GM18505 (cell line): ENCODE measurements around the gene CCDC186.

ENCODE experiments used
- ATAC-seq: cut with Tn5 transposase; IDR thresholded peaks from one replicate; pipeline ENCODE4 v1.9.1; 2021; ENCODE audit not compliant: unreplicated experiment
- POLR2A ChIP-seq: IDR thresholded peaks from 4 replicates; pipeline ENCODE4 v1.6.1; 2011; ENCODE audit warnings: borderline replicate concordance; ENCODE audit not compliant: insufficient read depth, insufficient read length; ENCODE audit errors: extremely low read depth

CCDC186 gene

DNA sequence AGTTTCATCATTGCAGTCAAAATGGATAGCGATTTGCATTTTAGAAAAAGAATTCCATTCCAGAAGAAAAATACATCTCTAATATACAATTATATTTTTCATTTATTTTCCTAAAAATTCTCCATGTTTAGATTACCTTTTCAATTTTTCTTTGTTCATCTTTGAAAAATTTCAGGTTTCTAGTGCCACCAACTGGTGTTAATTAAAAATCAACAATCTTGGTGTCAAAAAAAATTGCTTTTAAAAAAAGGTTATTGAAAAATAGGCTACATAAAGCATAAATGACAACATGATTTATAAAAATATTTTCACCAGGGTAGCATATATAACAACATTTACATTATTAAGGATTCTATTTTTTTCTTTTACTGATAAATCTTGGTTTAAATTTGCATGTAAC, 53.0 kb downstream of the CCDC186 start:
- no peak for ATAC-seq
- no peak for TF ChIP-seq POLR2A

DNA sequence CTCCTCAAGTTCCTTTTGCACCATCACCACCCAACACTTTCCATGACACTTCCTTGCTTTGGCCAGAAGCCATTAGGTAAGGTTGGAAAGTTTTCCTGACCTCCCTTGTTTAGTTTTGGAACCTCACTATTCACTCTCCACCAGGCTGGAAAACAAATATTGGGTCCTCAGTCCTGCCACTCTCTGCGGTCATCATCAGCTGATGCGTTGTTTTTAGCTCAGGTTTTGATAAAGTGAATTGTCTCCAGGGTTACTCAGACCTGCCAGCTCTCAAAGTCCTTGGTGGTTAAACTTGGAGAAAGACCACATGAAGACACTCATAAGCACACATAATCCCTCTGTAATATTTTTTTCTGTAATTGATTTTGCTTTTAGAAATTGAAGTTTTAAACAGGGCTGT, 55.5 kb downstream of the CCDC186 start:
- no peak for TF ChIP-seq POLR2A
- no peak for ATAC-seq

DNA sequence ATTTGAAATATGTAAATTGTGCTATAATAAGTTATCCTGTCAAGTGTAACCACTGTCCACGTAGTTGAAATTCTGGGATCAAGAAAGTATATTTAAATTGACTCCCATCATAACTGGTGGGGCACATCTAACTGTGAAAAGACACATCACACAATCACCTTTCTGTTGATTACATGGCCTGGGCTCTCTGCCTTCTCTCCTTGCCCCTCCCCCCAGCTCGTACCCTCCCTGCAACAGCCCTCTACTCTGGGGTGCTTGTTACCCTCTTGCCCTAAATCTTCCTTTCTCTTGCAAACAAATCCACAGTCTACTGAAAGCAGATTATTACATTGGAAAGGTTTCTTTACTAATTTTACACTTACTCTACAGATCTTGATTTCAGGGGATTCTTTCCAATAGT, 56.3 kb downstream of the CCDC186 start:
- TF ChIP-seq POLR2A: no peak
- no peak for ATAC-seq

DNA sequence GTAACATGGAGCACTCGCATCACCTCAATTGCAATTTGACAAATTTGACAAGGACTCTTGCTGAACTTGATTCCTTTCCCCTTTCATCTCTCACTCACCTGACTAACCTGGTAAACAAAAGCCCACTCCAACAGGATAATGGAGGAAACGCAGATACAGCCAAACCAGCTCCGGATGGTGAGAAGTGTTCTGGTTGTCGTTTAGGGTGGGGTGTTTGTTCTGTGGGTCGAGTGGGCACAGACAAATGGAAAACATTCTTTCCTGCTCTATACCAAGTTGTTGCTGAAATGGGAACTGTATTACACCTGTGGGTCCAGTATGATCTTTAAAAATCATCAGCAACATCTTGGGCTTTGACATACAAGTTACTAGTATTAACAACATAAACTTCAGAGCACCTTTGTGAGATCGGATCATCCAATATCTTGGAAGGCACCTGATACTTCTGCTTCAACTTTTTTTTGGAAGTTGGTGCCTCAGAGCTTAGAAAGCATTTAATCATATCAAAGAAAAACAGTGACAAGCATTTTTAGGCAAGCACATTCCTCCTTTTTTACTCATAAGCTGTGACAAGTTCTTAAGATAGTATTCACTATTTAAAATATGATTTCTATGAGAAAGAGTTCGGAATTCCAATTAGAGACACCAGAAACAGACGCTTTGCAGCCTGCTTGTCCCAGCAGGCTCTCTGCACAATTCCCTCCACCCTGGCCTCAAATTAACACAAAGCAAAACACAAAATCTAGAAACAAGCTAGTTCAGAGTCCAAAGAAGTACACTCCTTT, 58.1 kb downstream of the CCDC186 start:
- no peak for TF ChIP-seq POLR2A
- no peak for ATAC-seq

DNA sequence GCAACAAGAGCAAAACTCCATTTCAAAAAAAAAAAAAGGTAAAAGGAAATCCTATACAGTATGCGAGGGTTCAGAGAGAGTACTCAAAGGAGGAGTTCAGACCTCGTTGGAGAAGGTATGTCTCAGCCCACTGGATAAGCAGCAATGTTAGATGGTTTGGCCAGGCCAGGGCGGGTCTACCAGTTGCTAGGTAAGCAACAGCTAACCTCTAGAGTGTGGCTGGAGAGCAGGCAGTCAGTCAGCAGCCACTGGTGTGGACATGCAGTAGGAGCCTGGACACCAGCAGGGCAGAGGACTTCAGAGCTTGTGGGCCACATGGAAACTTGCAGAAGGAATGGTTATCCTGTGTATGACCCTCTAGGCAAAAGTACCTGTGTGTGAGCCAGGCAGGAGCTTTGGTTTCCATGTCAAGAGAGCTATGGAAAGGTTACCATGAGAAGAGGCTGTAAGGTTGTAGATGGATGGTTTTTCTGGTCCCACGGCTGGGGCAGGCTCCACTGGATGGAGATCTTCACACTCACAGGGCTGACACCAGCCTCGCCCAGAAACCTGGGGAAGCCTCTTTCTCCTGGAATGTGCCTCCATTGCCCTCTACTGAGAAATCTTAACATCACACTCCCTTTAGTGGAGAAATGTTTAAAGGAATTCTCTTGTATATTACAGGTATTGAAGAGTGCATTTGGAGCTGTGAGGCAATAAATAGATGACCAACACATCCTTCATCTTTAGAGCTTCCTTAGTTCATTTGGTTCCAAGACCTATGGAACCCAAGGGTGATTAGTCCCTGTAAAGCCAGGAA, 63.6 kb downstream of the CCDC186 start:
- TF ChIP-seq POLR2A: no peak
- no peak for ATAC-seq

DNA sequence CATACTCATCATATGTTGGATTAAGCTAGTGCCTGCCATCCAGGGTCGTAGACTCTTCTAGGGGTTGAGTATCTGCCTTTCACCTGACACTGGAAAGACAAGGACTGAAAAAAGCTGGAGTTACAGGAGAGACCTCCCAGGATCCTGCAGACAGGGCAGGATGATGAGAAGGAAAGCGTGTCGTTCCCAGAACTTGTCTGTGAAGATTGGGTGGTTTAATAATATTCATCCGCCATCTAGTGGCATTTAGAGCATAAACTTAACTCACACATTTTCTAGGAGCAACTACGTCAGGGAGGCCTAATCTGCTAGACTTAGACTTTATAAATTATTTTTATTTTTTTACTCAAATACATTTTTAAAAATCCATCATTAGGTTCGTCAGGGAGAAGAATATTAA, 70.7 kb downstream of the CCDC186 start:
- TF ChIP-seq POLR2A: no peak
- ATAC-seq: no peak

DNA sequence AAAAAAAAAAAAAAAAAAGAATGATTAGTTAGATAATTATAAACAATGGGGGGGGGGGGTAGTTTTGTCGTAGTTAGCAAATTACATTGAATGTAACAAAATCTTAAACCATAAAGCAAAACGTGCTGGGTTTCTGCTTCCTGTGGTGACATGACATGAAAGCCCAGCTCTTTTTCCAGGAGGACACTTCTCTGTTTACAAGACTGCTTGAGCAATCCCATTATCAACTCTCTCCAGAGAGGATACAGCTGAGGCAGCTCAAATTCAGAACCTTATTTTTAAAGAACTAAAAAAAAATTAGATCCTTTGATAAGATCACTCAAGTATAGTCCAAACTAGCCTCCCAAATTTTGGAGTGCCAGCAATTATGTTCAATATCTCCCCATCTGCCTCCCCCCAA, 71.7 kb downstream of the CCDC186 start:
- TF ChIP-seq POLR2A: no peak

DNA sequence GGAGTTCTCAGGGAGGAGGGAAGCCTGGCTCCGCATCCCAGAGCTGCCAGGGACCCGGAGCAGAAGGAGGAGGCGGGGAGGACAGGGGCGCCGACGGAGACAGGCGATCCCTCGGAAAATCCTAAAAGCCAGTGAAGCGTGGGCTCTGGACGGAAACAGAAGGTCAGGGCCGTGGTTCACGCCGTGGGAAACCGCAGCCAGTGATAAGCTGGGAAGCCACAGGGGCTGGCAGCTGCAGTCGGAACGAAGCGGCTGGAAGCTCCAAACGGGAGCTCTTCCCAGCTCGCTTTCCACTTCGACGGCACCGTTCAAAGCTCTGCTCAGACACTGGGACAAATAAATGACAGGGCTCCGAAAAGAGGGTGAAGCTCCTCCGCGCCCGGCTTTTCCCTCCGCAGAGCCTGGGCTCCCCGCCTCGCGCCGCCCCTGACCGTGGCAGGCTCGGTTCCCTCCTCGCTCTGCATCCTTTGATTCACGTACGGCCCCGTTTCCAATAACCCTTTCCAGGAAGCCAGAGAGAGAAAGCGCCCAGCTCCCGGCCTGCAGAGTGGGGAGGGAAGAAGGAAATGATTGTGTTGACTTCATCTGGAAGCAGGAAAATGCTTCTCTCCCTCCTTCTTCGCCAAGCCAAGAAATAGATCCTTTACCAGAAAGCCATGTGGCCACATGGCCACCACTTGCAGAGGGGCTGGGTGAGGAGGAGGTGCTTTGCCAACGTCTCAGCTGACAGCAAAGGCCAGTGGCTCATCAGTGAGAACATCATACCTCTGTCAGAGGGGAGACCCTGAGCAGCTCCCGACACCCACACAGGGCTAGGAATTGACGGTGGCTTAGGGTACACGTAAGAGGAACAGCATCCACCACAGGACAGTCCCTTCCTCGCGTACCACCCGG, 72.9 kb downstream of the CCDC186 start:
- no peak for ATAC-seq
- no peak for TF ChIP-seq POLR2A

More for the DNA sequence above, 71.7 kb downstream of the CCDC186 start:
- no peak for ATAC-seq

DNA sequence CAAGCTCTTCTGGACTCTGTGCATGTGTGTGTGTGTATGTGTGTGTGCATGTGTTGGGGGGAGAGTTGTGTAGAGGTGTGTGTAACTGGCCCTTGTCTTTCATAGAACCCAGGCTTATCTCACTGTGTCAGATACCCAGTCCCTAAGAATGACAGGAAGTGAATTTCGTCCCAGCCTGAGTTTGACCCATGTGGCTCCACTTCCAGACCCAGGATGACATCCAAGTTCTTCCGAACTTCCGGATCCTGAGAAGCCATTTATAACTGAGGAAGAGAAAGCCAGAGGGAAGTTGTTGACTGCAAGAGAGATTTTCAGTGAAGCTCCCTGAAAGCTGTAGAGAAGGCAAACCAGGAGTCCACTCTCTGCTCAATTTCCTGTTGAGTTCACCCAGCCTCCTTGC, 77.1 kb downstream of the CCDC186 start:
- no peak for ATAC-seq
- TF ChIP-seq POLR2A: no peak

DNA sequence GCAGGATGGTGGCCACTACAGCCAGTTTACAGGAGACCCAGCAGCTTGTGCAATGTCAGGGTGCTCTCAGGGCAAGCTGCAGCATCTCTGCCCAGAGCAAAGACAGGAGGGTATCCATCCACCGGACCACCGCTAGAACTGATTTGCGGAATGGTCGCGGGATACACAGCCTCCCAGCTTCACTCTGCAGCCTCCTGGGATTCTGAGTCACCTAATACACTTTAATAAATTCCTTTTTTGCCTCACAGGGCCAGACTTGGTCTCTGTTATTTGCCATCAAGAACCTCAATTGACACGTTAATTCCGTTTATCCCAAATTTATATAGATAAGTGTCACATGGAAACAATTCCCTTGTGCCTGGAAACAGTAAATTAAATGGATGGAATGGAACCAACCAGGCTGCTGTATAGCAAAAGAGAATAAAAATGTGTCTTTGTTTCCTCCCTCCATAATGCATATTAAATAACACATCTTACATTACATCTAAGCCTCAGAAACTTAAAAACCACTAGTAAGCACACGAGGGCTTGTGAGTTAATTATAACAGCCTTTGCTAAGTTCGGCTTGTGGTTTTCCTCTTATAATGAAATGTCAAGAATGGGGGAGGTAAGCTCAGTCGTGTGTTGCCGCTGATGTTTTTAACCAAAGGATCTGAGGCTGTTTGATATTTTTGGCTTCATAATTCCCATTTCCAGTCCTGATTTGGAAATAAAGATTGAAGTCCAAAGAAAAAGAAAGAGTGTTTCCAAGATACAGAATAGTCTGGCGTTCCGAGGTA, 78.3 kb downstream of the CCDC186 start:
- TF ChIP-seq POLR2A: no peak
- no peak for ATAC-seq

DNA sequence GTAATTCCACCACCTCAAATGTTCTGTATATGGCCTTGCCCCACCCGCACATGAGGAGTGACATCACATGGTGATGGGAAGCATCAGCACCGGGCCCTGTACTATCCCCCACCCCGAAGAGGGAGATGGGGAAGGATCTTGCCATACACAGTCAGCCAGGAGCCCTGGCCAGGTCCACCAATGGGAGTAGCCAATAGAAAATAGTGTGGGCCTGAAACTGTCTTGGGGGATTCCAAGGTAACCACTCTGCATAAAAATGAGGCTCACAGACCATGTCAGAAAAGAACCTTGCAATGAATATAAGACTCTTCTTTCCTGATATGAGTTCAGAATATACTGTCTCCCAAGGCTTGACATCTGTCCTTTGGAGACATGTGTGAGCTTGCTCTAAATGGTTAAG, 79.2 kb downstream of the CCDC186 start:
- no peak for TF ChIP-seq POLR2A
- ATAC-seq: no peak

DNA sequence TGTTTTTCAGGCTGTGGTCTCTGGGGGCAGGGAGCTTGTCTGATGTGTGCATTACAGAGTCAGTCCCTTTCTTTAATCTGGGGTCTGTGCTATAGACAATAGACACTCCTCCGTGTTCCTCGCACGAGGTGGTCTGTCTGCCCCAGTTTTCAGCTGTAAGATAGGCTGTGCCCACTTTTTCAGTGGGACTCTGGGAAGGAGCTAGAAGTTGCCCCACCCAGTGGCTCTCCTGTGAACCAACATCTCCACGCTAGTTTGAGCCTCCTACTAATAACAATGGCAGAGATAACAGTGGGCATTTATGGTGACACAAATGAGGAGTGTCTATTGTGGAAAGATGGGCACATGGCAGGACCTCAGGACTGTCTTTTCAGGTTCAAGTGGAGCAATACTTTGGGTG, 86.3 kb downstream of the CCDC186 start:
- ATAC-seq: no peak
- TF ChIP-seq POLR2A: no peak

DNA sequence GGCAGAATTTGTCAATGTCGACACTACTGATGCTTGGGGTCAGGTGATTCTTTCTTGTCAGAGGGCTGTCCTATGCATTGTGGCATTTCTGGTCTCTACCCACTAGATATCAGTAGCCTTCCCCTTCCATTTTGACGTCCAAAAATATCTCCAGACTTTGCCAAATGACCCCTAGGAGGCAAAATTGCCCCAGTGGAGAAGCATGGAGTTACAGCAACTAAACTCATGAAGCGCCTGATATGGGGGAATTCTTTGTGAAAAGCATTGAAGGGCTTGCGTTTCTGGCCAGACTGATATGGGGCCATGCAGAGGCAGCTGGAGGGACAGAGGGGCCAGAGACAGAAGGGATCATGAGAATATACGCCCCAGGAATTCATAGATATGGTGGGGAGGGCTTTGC, 86.7 kb downstream of the CCDC186 start:
- TF ChIP-seq POLR2A: no peak
- ATAC-seq: no peak

DNA sequence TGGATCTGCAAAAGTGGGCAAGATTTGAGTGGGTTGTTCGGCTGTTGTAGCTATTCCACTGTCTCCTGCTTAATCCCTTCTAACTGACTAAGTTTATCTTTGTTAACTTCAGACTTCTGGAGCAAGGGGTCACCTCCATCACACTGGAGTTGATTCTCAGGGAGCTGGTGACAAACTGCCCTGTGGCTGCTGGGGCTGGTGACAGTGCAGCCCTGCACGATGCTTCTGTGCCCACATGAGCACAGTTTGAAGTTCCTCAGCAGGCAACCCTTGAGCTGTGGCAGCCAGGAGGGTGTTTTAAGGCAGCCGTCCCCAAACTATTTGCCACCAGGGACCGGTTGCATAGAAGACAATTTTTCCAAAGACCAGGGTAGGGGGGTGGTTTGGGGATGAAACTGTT, 89.8 kb downstream of the CCDC186 start:
- ATAC-seq: no peak
- no peak for TF ChIP-seq POLR2A
